ENCODE data around the gene MATCAP1. TPM values are rescaled to one million over a fixed set of nuclear protein-coding genes. Genes with fewer than 3 reads are reported as not detected.

MATCAP1 gene
- total RNA-seq, 2 donors from 2014 or later = 13.7 to 28.4 TPM

DNA sequence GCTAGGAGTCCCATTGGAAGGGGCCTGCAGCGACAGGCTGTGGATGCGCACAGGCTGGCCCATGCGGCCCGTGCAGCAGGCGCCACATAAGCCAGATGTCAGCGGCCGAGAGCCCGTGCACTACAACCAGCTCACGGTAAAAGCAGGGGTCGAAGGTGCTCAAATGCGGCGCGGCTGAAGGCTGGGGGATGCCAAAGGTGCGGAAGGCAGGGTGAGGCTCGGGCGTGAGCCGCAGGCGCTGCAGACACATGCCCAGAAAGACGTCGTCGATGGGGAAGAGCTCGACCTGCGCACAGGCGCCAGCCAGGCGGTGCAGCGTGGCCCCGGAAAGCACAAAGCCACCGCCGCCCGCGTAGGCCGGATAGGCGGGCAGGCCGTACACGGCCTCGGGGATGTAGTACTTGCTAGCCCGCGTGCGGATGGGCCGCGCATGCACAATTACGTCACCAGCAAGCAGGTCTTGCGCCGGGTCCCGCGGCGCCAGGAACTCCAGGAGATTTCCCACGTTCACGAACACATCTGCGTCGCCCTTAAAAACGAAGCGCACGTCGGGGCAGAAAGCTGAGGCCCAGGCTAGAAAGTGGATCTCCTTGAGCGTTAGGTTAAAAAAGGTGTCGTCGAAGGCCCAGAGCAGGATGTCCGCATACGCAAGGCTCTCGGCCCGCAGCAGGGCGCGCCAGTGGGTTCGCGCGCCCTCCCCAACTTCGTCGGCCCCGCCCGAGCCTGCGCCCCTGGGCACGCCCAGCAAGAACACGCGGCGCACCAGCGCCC lies 34.3 kb downstream of the MATCAP1 start:
- H3K27me3 ChIP-seq (replicated peaks; ENCODE audit: insufficient read depth) = no peaks in the 10 kb centered on the region
- ATAC-seq (ENCODE audit: insufficient number of reproducible peaks, low FRiP score, low read depth) (no peak), DNase-seq (ENCODE audit: low spot score) (no peak)
- peak overlapping the region in 1 of 2 donors; percentile 95 for H3K27ac ChIP-seq
- no peaks in the 10 kb centered on the region for H3K9me3 ChIP-seq
- peak overlapping the region; percentile 96 for H3K4me3 ChIP-seq
- H3K36me3 ChIP-seq = peaks cover 16% of the 10 kb centered on the region
- TF ChIP-seq, protein P1, sequence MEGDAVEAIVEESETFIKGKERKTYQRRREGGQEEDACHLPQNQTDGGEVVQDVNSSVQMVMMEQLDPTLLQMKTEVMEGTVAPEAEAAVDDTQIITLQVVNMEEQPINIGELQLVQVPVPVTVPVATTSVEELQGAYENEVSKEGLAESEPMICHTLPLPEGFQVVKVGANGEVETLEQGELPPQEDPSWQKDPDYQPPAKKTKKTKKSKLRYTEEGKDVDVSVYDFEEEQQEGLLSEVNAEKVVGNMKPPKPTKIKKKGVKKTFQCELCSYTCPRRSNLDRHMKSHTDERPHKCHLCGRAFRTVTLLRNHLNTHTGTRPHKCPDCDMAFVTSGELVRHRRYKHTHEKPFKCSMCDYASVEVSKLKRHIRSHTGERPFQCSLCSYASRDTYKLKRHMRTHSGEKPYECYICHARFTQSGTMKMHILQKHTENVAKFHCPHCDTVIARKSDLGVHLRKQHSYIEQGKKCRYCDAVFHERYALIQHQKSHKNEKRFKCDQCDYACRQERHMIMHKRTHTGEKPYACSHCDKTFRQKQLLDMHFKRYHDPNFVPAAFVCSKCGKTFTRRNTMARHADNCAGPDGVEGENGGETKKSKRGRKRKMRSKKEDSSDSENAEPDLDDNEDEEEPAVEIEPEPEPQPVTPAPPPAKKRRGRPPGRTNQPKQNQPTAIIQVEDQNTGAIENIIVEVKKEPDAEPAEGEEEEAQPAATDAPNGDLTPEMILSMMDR (IDR thresholded peaks at IDR 0.05) = no peak
- peaks cover 0 to 7% of the 10 kb centered on the region in 2 donors for H3K4me1 ChIP-seq (ENCODE audit: control insufficient read depth in 1 of 2, low read depth in 2 of 2)

DNA sequence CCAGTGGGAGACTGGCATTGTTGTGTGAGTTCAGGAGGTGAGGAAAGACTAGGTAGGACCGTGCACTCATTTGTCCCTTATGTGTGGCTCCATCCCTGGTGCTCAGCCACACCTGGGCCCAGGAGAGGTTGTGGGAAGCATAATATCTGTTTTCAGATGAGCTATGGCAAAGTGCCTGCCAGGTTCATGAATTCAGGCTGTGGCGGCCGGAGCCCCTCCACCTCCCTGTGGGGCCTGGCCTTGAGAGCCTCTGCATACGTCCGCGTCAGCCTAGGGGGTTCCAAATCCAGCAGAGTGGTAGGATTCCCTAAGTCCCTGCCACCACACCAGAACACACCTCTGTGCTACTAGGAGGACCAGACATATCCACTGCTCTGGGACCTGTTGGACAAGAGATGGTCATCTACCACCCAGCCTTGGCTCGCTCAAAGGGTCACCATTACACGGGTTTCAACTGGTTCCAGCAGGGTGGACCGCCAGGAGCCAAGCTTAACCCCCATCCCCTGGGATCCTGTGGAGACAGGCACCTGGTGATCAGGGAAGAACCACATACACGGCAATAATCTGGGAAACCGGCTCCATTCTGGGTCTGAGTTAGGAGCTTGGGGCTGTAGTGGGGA lies 35.0 kb downstream of the MATCAP1 start:
- Histone ChIP-seq H3K27ac (no peak overlapping the region), H3K4me3 (no peak overlapping the region), H3K4me1 (ENCODE audit: control insufficient read depth in 1 of 2, low read depth in 2 of 2) (peaks cover 0 to 7% of the 10 kb centered on the region in 2 donors), H3K9me3 (no peaks in the 10 kb centered on the region), H3K36me3 (peaks cover 23% of the 10 kb centered on the region), H3K27me3 (replicated peaks; ENCODE audit: insufficient read depth) (no peaks in the 10 kb centered on the region)
- DNase-seq (ENCODE audit: low spot score) = no peak
- TF ChIP-seq, protein P1 (IDR thresholded peaks at IDR 0.05) = no peak
- no peak for ATAC-seq (ENCODE audit: insufficient number of reproducible peaks, low FRiP score, low read depth)

DNA sequence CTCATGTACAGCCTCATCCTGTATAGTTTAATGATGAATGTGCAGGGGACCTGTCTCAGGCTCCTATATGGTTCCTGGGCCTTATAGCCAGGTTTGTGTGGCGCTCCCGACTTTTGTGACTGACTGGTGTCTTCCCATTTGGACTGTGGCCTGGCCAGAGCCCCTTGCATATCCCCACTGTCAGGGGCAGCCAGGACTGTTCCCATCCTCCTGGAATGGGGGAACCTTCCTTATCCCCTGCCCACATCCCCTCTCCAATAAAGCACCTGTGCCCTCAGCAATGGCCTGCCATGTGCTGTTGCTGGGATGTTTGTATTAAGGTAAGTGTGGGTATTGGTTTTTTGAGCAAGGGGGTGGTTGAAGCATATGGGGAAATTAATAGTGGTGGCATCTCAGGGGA lies 35.5 kb downstream of the MATCAP1 start:
- Histone ChIP-seq H3K4me3 (no peak overlapping the region), H3K9me3 (no peaks in the 10 kb centered on the region), H3K36me3 (peaks cover 27% of the 10 kb centered on the region), H3K27ac (no peak overlapping the region), H3K27me3 (replicated peaks; ENCODE audit: insufficient read depth) (no peaks in the 10 kb centered on the region), H3K4me1 (ENCODE audit: control insufficient read depth in 1 of 2, low read depth in 2 of 2) (peaks cover 0 to 7% of the 10 kb centered on the region in 2 donors)
- TF ChIP-seq, protein P1 (IDR thresholded peaks at IDR 0.05) = no peak
- ATAC-seq (ENCODE audit: insufficient number of reproducible peaks, low FRiP score, low read depth) (no peak), DNase-seq (ENCODE audit: low spot score) (no peak)

DNA sequence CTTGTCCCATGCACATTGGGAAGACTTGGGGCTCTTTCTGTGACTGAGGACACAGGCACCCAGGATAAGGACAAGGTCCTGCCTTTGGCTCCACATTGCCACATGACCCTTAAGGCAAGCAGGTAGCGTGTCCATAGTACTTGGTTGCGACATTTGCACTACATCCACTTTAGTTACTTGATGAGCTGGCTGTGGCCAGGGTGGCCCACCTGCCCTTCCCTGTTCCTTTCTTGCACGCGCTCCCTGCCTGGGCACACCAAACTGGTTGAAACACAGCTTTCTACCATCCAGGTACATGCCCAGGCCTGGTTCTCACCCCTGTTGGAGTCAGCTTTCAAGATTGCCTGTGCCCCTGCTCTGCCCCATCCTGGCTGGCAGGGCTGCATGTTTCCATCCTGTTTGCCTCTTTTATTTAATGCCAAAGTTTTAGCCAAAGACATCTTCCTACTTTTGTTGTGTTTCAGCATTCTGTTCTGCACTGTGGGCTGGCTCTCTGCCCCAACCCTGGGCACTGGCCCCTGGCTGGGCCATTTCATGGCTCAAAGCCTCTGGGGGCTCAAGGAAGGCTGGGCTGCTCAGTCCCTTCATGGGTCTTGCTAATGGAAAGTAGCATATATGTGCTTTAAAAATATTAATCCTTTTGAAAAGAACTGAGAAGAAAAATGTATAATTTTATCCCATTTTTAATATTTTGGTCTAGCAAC lies 36.2 kb downstream of the MATCAP1 start:
- TF ChIP-seq, protein P1 (IDR thresholded peaks at IDR 0.05) = no peak
- Histone ChIP-seq H3K27me3 (replicated peaks; ENCODE audit: insufficient read depth) (no peaks in the 10 kb centered on the region), H3K9me3 (no peaks in the 10 kb centered on the region), H3K36me3 (peaks cover 30% of the 10 kb centered on the region), H3K4me1 (ENCODE audit: control insufficient read depth in 1 of 2, low read depth in 2 of 2) (peaks cover 0 to 7% of the 10 kb centered on the region in 2 donors), H3K27ac (no peak overlapping the region), H3K4me3 (no peak overlapping the region)
- no peak for ATAC-seq (ENCODE audit: insufficient number of reproducible peaks, low FRiP score, low read depth)
- no peak for DNase-seq (ENCODE audit: low spot score)
